ENCODE data around the gene NR5A1. TPM values are rescaled to one million over a fixed set of nuclear protein-coding genes. Genes with fewer than 3 reads are reported as not detected.

The NR5A1 gene
- total and polyA plus RNA-seq, 2 of the 13 experiments (the other 11 are each of a cell fraction or from before 2014, with no cell fraction given) = 28.9 to 44.7 TPM

DNA sequence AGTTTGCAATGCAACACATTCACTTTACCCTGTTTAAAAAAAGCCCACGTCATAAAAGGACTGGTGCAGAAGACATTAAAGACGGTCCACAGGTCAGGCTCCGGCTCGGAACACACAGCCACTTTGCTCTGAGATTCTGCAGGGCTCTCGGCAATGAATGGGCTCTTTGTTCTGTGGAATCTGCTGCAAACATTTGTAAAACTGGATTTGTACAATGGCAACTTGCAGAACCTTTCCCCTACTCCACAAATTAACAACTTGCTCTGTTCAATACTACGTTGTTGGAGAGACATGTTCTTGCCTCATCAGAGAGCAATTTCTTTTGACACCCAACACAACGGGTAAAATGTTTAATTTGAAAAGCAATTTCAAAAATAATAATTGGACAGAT, 13.0 kb upstream of the NR5A1 start (continued):
- TF ChIP-seq ZBTB7B (CRISPR knock-in tag; IDR thresholded peaks at IDR 0.05) (peak; percentile 33; the same call in 1 of the 2 replicates), ZNF770 (CRISPR knock-in tag; IDR thresholded peaks at IDR 0.05) (no peak), FOXC1 (CRISPR knock-in tag; IDR thresholded peaks at IDR 0.05; ENCODE audit: borderline replicate concordance) (no peak), ZNF564 (CRISPR knock-in tag; IDR thresholded peaks at IDR 0.05) (no peak), SETDB1 (CRISPR knock-in tag; IDR thresholded peaks at IDR 0.05; ENCODE audit: borderline replicate concordance) (no peak), KDM5A (IDR thresholded peaks at IDR 0.05; ENCODE audit: borderline replicate concordance, low read length) (no peak), ZNF615 (CRISPR knock-in tag; IDR thresholded peaks at IDR 0.05; ENCODE audit: borderline replicate concordance) (no peak), ZKSCAN1 (IDR thresholded peaks at IDR 0.05; ENCODE audit: low read length) (no peak), ATRX (CRISPR knock-in tag; IDR thresholded peaks at IDR 0.05; ENCODE audit: borderline replicate concordance) (no peak), PREB (CRISPR knock-in tag; IDR thresholded peaks at IDR 0.05) (no peak), GZF1 (CRISPR knock-in tag; IDR thresholded peaks at IDR 0.05) (no peak), MAFK (conservative IDR thresholded peaks at IDR 0.05 in 1 of 2, IDR thresholded peaks at IDR 0.05 in 1 of 2; ENCODE audit: low read length in 2 of 2) (0 out of 4 replicates have a peak, but pooled peaks of 1 of the 2 experiments have one; percentile 3), ZFP1 (CRISPR knock-in tag; IDR thresholded peaks at IDR 0.05) (0 out of 2 replicates have a peak, but pooled peaks have one; percentile 32), FOSL2 (CRISPR knock-in tag; IDR thresholded peaks at IDR 0.05) (0 out of 2 replicates have a peak, but pooled peaks have one; percentile 21), FOXP4 (CRISPR knock-in tag; IDR thresholded peaks at IDR 0.05) (peak; percentile 33; the same call in 1 of the 2 replicates)
- TF ChIP-seq, protein P1, sequence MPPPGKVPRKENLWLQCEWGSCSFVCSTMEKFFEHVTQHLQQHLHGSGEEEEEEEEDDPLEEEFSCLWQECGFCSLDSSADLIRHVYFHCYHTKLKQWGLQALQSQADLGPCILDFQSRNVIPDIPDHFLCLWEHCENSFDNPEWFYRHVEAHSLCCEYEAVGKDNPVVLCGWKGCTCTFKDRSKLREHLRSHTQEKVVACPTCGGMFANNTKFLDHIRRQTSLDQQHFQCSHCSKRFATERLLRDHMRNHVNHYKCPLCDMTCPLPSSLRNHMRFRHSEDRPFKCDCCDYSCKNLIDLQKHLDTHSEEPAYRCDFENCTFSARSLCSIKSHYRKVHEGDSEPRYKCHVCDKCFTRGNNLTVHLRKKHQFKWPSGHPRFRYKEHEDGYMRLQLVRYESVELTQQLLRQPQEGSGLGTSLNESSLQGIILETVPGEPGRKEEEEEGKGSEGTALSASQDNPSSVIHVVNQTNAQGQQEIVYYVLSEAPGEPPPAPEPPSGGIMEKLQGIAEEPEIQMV (CRISPR knock-in tag; IDR thresholded peaks at IDR 0.05; ENCODE audit: low read depth) = no peak
- TF ChIP-seq, protein P2, sequence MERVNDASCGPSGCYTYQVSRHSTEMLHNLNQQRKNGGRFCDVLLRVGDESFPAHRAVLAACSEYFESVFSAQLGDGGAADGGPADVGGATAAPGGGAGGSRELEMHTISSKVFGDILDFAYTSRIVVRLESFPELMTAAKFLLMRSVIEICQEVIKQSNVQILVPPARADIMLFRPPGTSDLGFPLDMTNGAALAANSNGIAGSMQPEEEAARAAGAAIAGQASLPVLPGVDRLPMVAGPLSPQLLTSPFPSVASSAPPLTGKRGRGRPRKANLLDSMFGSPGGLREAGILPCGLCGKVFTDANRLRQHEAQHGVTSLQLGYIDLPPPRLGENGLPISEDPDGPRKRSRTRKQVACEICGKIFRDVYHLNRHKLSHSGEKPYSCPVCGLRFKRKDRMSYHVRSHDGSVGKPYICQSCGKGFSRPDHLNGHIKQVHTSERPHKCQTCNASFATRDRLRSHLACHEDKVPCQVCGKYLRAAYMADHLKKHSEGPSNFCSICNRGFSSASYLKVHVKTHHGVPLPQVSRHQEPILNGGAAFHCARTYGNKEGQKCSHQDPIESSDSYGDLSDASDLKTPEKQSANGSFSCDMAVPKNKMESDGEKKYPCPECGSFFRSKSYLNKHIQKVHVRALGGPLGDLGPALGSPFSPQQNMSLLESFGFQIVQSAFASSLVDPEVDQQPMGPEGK (CRISPR knock-in tag; IDR thresholded peaks at IDR 0.05) = 0 out of 2 replicates have a peak, but pooled peaks have one; percentile 19
- TF ChIP-seq, protein P3, sequence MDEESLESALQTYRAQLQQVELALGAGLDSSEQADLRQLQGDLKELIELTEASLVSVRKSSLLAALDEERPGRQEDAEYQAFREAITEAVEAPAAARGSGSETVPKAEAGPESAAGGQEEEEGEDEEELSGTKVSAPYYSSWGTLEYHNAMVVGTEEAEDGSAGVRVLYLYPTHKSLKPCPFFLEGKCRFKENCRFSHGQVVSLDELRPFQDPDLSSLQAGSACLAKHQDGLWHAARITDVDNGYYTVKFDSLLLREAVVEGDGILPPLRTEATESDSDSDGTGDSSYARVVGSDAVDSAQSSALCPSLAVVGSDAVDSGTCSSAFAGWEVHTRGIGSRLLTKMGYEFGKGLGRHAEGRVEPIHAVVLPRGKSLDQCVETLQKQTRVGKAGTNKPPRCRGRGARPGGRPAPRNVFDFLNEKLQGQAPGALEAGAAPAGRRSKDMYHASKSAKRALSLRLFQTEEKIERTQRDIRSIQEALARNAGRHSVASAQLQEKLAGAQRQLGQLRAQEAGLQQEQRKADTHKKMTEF (CRISPR knock-in tag; IDR thresholded peaks at IDR 0.05) = peak; percentile 46
